Brain microvascular endothelial cell (primary cell): Measurements from ENCODE around the gene RBL2.
"Not testable (repeated sequence)": the region's sequence is repeated elsewhere in the genome, so short reads cannot be mapped to it uniquely, and the experiment has no call there.

Source experiments
- DNase-seq: peaks from one replicate; pipeline ENCODE4 v3.0.0-alpha.2; 2020
- H3K27ac ChIP-seq: fragments of 250-450 bp; sonication (Bioruptor Pico); 2 replicates; pipeline ENCODE4 v1.5.1; 2020; ENCODE audit warnings: mild to moderate bottlenecking, moderate library complexity
- H3K27me3 ChIP-seq: fragments of 250-450 bp; sonication (Bioruptor Pico); replicated peaks from 2 replicates; pipeline ENCODE4 v1.5.1; 2020; ENCODE audit warnings: mild to moderate bottlenecking
- H3K36me3 ChIP-seq: fragments of 250-450 bp; sonication (Bioruptor Pico); replicated peaks from 2 replicates; pipeline ENCODE4 v1.5.1; 2020; ENCODE audit warnings: mild to moderate bottlenecking
- H3K4me3 ChIP-seq: 2 replicates; pipeline ENCODE4 v1.5.1; 2011; ENCODE audit warnings: low read depth, mild to moderate bottlenecking, control low read depth, low read length, moderate library complexity
- in situ Hi-C: cut with HindIII; loops from 2 replicates; pipeline ENCODE4 v1.10.0; 2017; ENCODE audit warnings: low sequenced_read_pairs, low pct_ligation_motif_present
- TF ChIP-seq, protein P1 (sequence below): IDR thresholded peaks from 2 replicates; pipeline ENCODE4 v1.5.1; 2011; ENCODE audit warnings: low read depth, mild to moderate bottlenecking, moderate library complexity, low read length, control low read depth, inconsistent platforms; ENCODE audit errors: missing control alignments

RBL2 gene

GRCh38 chr16:53534206-53534605 is 99.9 kb downstream of the RBL2 start:
- in situ Hi-C loops, result no loop called here
- DNase-seq, result no peak
- Histone ChIP-seq H3K27ac (no peak overlapping the region), H3K4me3 (no peak overlapping the region), H3K27me3 (no peaks in the 10 kb centered on the region), H3K36me3 (no peaks in the 10 kb centered on the region)
- TF ChIP-seq, protein P1, sequence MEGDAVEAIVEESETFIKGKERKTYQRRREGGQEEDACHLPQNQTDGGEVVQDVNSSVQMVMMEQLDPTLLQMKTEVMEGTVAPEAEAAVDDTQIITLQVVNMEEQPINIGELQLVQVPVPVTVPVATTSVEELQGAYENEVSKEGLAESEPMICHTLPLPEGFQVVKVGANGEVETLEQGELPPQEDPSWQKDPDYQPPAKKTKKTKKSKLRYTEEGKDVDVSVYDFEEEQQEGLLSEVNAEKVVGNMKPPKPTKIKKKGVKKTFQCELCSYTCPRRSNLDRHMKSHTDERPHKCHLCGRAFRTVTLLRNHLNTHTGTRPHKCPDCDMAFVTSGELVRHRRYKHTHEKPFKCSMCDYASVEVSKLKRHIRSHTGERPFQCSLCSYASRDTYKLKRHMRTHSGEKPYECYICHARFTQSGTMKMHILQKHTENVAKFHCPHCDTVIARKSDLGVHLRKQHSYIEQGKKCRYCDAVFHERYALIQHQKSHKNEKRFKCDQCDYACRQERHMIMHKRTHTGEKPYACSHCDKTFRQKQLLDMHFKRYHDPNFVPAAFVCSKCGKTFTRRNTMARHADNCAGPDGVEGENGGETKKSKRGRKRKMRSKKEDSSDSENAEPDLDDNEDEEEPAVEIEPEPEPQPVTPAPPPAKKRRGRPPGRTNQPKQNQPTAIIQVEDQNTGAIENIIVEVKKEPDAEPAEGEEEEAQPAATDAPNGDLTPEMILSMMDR, result no peak

GRCh38 chr16:53537626-53538025 is 103.4 kb downstream of the RBL2 start:
- H3K36me3 ChIP-seq, result no peaks in the 10 kb centered on the region
- H3K4me3 ChIP-seq, result no peak overlapping the region
- no peak overlapping the region for H3K27ac ChIP-seq
- no peaks in the 10 kb centered on the region for H3K27me3 ChIP-seq
- TF ChIP-seq, protein P1, result no peak
- DNase-seq, result no peak
- in situ Hi-C loops, result no loop called here

DNA sequence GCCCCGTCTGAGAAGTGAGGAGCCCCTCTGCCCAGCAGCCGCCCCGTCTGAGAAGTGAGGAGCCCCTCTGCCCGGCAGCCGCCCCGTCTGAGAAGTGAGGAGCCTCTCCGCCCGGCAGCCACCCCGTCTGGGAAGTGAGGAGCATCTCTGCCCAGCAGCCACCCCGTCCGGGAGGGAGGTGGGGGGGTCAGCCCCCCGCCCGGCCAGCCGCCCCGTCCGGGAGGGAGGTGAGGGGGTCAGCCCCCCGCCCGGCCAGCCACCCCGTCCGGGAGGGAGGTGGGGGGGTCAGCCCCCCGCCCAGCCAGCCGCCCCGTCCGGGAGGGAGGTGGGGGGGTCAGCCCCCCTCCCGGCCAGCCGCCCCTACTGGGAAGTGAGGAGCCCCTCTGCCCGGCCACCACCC is 105.1 kb downstream of the RBL2 start:
- in situ Hi-C loops, result not testable (repeated sequence)

DNA sequence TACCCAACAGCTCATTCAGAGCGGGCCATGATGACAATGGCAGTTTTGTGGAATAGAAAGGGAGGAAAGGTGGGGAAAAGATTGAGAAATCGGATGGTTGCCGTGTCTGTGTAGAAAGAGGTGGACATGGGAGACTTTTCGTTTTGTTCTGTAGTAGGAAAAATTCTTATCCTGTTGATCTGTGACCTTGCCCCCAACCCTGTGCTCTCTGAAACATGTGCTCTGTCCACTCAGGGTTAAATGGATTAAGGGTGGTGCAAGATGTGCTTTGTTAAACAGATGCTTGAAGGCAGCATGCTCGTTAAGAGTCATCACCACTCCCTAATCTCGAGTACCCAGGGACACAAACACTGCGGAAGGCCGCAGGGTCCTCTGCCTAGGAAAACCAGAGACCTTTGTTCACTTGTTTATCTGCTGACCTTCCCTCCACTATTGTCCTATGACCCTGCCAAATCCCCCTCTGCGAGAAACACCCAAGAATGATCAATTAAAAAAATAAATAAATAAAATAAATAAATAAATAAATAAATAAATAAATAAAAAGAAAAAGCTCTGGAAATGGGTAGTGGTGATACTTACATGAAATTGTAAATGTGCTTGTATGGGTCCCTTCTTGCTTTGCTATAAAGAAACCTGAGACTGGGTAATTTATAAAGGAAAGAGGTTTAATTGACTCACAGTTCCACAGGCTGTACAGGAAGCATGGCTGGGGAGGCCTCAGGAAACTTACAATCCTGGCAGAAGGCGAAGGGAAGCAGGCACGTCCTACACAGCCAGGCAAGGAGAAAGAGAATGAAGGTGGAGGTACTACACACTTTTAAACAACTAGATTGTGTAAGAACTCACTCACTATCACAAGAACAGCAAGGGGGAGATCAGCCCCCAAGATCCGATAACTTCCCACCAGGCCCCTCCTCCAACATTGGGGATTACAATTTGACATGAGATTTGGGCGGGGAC is 105.8 kb downstream of the RBL2 start:
- H3K36me3 ChIP-seq, in situ Hi-C loops, H3K27ac ChIP-seq, DNase-seq, H3K4me3 ChIP-seq, H3K27me3 ChIP-seq: not testable (repeated sequence)

More for the DNA sequence above, 105.1 kb downstream of the RBL2 start:
- H3K27ac ChIP-seq, H3K27me3 ChIP-seq, H3K36me3 ChIP-seq, H3K4me3 ChIP-seq, DNase-seq: not testable (repeated sequence)
